NCI-H1930 (cell line): ENCODE results near the gene ACO1.

Experiments used
- DNase-seq, 2 experiments: peaks; one replicate each; lab custom pipeline; 2025; lab: John Stamatoyannopoulos, UW

ACO1 gene

GRCh38 chr9:32382565-32383320 lies 1.7 kb upstream of the ACO1 start:
- no peak for DNase-seq

- DNase-seq, result no peak
Observed at GRCh38 chr9:32384002-32384363, 460 bp upstream of the ACO1 start.

- DNase-seq, result no peak
Observed at GRCh38 chr9:32385152-32385884, 875 bp downstream of the ACO1 start.

GRCh38 chr9:32385885-32386283 lies 1.4 kb downstream of the ACO1 start:
- DNase-seq, result no peak

GRCh38 chr9:32387256-32387655 lies 2.8 kb downstream of the ACO1 start:
- no peak for DNase-seq

GRCh38 chr9:32389365-32389764 lies 4.9 kb downstream of the ACO1 start:
- DNase-seq, result no peak

GRCh38 chr9:32393911-32394310 lies 9.5 kb downstream of the ACO1 start:
- DNase-seq, result no peak

- no peak for DNase-seq
Observed at GRCh38 chr9:32394381-32395049, 10.1 kb downstream of the ACO1 start.

- DNase-seq, result no peak
Observed at GRCh38 chr9:32395510-32396216, 11.2 kb downstream of the ACO1 start.

- no peak for DNase-seq
Observed at GRCh38 chr9:32398207-32398606, 13.8 kb downstream of the ACO1 start.

GRCh38 chr9:32399110-32399815 lies 14.8 kb downstream of the ACO1 start:
- no peak for DNase-seq

- DNase-seq, result no peak
Observed at GRCh38 chr9:32401488-32401887, 17.0 kb downstream of the ACO1 start.

- DNase-seq, result no peak
Observed at GRCh38 chr9:32403567-32404260, 19.3 kb downstream of the ACO1 start.

- no peak for DNase-seq
Observed at GRCh38 chr9:32404402-32404801, 20.0 kb downstream of the ACO1 start.

- DNase-seq, result no peak
Observed at GRCh38 chr9:32404856-32405255, 20.4 kb downstream of the ACO1 start.

- no peak for DNase-seq
Observed at GRCh38 chr9:32405506-32405905, 21.1 kb downstream of the ACO1 start.

- DNase-seq, result no peak
Observed at GRCh38 chr9:32406046-32406445, 21.6 kb downstream of the ACO1 start.

GRCh38 chr9:32411753-32412152 lies 27.3 kb downstream of the ACO1 start:
- no peak for DNase-seq

- DNase-seq, result no peak
Observed at GRCh38 chr9:32412440-32412839, 28.0 kb downstream of the ACO1 start.

GRCh38 chr9:32413424-32413823 lies 29.0 kb downstream of the ACO1 start:
- DNase-seq, result no peak

- no peak for DNase-seq
Observed at GRCh38 chr9:32414856-32415255, 30.4 kb downstream of the ACO1 start.
